Suprapubic skin (tissue), 4 donors: Measurements from ENCODE around the gene ACAD10. TPM values are rescaled to one million over a fixed set of nuclear protein-coding genes. Genes with fewer than 3 reads are reported as not detected.

Experiments used
- DNase-seq, 2 donors: peaks; one replicate each; pipeline ENCODE4 v3.0.0-alpha.2; 2019; ENCODE audit warnings: low spot score in 2 of 2
- H3K27ac ChIP-seq: fragments of 200-600 bp; sonication (generic); one replicate; pipeline ENCODE4 v1.5.1; 2019
- H3K27me3 ChIP-seq: fragments of 200-600 bp; sonication (generic); one replicate; pipeline ENCODE4 v1.5.1; 2019
- H3K36me3 ChIP-seq: fragments of 200-600 bp; sonication (generic); one replicate; pipeline ENCODE4 v1.5.1; 2019
- H3K4me1 ChIP-seq: fragments of 200-600 bp; sonication (generic); one replicate; pipeline ENCODE4 v1.5.1; 2019
- H3K4me3 ChIP-seq: fragments of 200-600 bp; sonication (generic); one replicate; pipeline ENCODE4 v1.5.1; 2019; ENCODE audit warnings: mild to moderate bottlenecking
- H3K9me3 ChIP-seq: fragments of 200-600 bp; sonication (generic); one replicate; pipeline ENCODE4 v1.5.1; 2019
- EP300 ChIP-seq: sonication (generic); formaldehyde crosslinking; IDR thresholded peaks from one replicate; pipeline ENCODE4 v1.6.1; 2017; ENCODE audit warnings: antibody characterized with exemption
- POLR2A ChIP-seq, 2 donors: fragments of 450-650 bp; IDR thresholded peaks; one replicate each; pipeline ENCODE4 v1.6.1; 2017; ENCODE audit warnings: antibody characterized with exemption in 2 of 2, mild to moderate bottlenecking in 2 of 2, moderate library complexity in 2 of 2
- POLR2AphosphoS5 ChIP-seq, 3 donors: sonication (generic); formaldehyde crosslinking; IDR thresholded peaks; one replicate each; pipeline ENCODE4 v1.6.1; 2017; ENCODE audit warnings: antibody characterized with exemption in 3 of 3
- WGBS: methylation state at CpG from one replicate; pipeline ENCODE4 v1.1.5; 2018; 5-methylcytosine and 5-hydroxymethylcytosine counted together
- total RNA-seq, 4 donors: library from RNA; depleted of rRNA; stranded (reverse); fragments of >200 nt; gene quantifications; one replicate each; pipeline ENCODE4 v1.1.0, GENCODE V29; 2016
- TF ChIP-seq, protein P1 (sequence below), 2 donors: fragments of 200-600 bp in 1 of 2; fragments of 450-650 bp in 1 of 2; sonication (generic) in 1 of 2; IDR thresholded peaks; one replicate each; pipeline ENCODE4 v1.5.1; 2016 to 2019; ENCODE audit warnings: antibody characterized with exemption in 2 of 2, mild to moderate bottlenecking in 1 of 2, moderate library complexity in 1 of 2

Gene ACAD10
- total RNA-seq, 4 donors from 2014 or later, result 22.8 to 75.7 (median 26.5) TPM

GRCh38 chr12:111655356-111655755, 30.5 kb upstream of the ACAD10 start:
- Histone ChIP-seq H3K27me3 (no peaks in the 10 kb centered on the region), H3K27ac (no peak overlapping the region), H3K4me1 (no peaks in the 10 kb centered on the region), H3K4me3 (no peak overlapping the region), H3K36me3 (peaks cover 97% of the 10 kb centered on the region), H3K9me3 (no peaks in the 10 kb centered on the region)
- DNase-seq, result no peak
- WGBS, result 96% methylated on average over 3 of the region's 3 CpGs
- TF ChIP-seq EP300 (no peak), POLR2AphosphoS5 (IDR thresholded peaks at IDR 0.05) (no peak), POLR2A (IDR thresholded peaks at IDR 0.05) (no peak)
- TF ChIP-seq, protein P1, sequence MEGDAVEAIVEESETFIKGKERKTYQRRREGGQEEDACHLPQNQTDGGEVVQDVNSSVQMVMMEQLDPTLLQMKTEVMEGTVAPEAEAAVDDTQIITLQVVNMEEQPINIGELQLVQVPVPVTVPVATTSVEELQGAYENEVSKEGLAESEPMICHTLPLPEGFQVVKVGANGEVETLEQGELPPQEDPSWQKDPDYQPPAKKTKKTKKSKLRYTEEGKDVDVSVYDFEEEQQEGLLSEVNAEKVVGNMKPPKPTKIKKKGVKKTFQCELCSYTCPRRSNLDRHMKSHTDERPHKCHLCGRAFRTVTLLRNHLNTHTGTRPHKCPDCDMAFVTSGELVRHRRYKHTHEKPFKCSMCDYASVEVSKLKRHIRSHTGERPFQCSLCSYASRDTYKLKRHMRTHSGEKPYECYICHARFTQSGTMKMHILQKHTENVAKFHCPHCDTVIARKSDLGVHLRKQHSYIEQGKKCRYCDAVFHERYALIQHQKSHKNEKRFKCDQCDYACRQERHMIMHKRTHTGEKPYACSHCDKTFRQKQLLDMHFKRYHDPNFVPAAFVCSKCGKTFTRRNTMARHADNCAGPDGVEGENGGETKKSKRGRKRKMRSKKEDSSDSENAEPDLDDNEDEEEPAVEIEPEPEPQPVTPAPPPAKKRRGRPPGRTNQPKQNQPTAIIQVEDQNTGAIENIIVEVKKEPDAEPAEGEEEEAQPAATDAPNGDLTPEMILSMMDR (IDR thresholded peaks at IDR 0.05), result no peak

- H3K4me1 ChIP-seq, result no peaks in the 10 kb centered on the region
- peaks cover 97% of the 10 kb centered on the region for H3K36me3 ChIP-seq
- no peak for DNase-seq
- TF ChIP-seq EP300 (no peak), POLR2A (IDR thresholded peaks at IDR 0.05) (no peak), POLR2AphosphoS5 (IDR thresholded peaks at IDR 0.05) (no peak)
- TF ChIP-seq, protein P1 (IDR thresholded peaks at IDR 0.05), result no peak
- WGBS, result 92% methylated on average over 4 of the region's 4 CpGs
- H3K27me3 ChIP-seq, result no peaks in the 10 kb centered on the region
- no peaks in the 10 kb centered on the region for H3K9me3 ChIP-seq
- no peak overlapping the region for H3K4me3 ChIP-seq
- no peak overlapping the region for H3K27ac ChIP-seq
Observed at GRCh38 chr12:111656016-111656415, 29.8 kb upstream of the ACAD10 start.

GRCh38 chr12:111664499-111664898, 21.4 kb upstream of the ACAD10 start:
- Histone ChIP-seq H3K4me3 (no peak overlapping the region), H3K27ac (no peak overlapping the region), H3K36me3 (peaks cover 87% of the 10 kb centered on the region), H3K9me3 (no peaks in the 10 kb centered on the region), H3K27me3 (no peaks in the 10 kb centered on the region), H3K4me1 (no peaks in the 10 kb centered on the region)
- TF ChIP-seq EP300 (no peak), POLR2AphosphoS5 (IDR thresholded peaks at IDR 0.05) (no peak), POLR2A (IDR thresholded peaks at IDR 0.05) (no peak)
- TF ChIP-seq, protein P1 (IDR thresholded peaks at IDR 0.05), result no peak
- DNase-seq, result no peak
- 91% methylated on average over 5 of the region's 5 CpGs for WGBS

GRCh38 chr12:111664961-111665865, 20.6 kb upstream of the ACAD10 start:
- no peak for DNase-seq
- Histone ChIP-seq H3K4me1 (no peaks in the 10 kb centered on the region), H3K27ac (no peak overlapping the region), H3K27me3 (no peaks in the 10 kb centered on the region), H3K9me3 (no peaks in the 10 kb centered on the region), H3K36me3 (peaks cover 87% of the 10 kb centered on the region), H3K4me3 (no peak overlapping the region)
- TF ChIP-seq, protein P1 (IDR thresholded peaks at IDR 0.05), result no peak
- no peak for TF ChIP-seq POLR2AphosphoS5 (IDR thresholded peaks at IDR 0.05)
- no peak for TF ChIP-seq EP300
- TF ChIP-seq POLR2A (IDR thresholded peaks at IDR 0.05), result no peak
- 90% methylated on average over 11 of the region's 11 CpGs for WGBS

GRCh38 chr12:111672822-111673381, 13.0 kb upstream of the ACAD10 start:
- Histone ChIP-seq H3K27ac (no peak overlapping the region), H3K9me3 (no peaks in the 10 kb centered on the region), H3K27me3 (no peaks in the 10 kb centered on the region), H3K36me3 (peaks cover 90% of the 10 kb centered on the region), H3K4me3 (no peak overlapping the region), H3K4me1 (no peaks in the 10 kb centered on the region)
- no peak for TF ChIP-seq EP300
- no peak for TF ChIP-seq POLR2AphosphoS5 (IDR thresholded peaks at IDR 0.05)
- TF ChIP-seq, protein P1 (IDR thresholded peaks at IDR 0.05), result no peak
- no peak for TF ChIP-seq POLR2A (IDR thresholded peaks at IDR 0.05)
- DNase-seq, result no peak
- WGBS, result 94% methylated on average over 10 of the region's 10 CpGs
